GM12873 (cell line): ENCODE measurements around the gene NFATC2IP.

ENCODE experiments used
- CTCF ChIP-seq: IDR thresholded peaks from 2 replicates; pipeline ENCODE4 v1.5.1; 2012; ENCODE audit warnings: low read depth, mild to moderate bottlenecking, moderate library complexity, low read length, control low read depth; ENCODE audit not compliant: insufficient read depth; ENCODE audit errors: missing control alignments

NFATC2IP gene

GRCh38 chr16:28923231-28923587 lies 27.5 kb upstream of the NFATC2IP start:
- TF ChIP-seq CTCF, result no peak

- no peak for TF ChIP-seq CTCF
Measured at GRCh38 chr16:28923652-28924398, 26.9 kb upstream of the NFATC2IP start.

- peak; percentile 34 for TF ChIP-seq CTCF
Measured at GRCh38 chr16:28924399-28924761, 26.4 kb upstream of the NFATC2IP start.

- TF ChIP-seq CTCF, result no peak
Measured at GRCh38 chr16:28924762-28925385, 25.9 kb upstream of the NFATC2IP start, which contains the start of gene RABEP2. TSS of gene RABEP2 (minus strand) at chr16:28925238. CDS start at chr16:28925163, 75 bp downstream.

- TF ChIP-seq CTCF, result no peak
Measured at GRCh38 chr16:28925386-28926228, 25.1 kb upstream of the NFATC2IP start.

- TF ChIP-seq CTCF, result no peak
Measured at GRCh38 chr16:28927815-28928214, 22.9 kb upstream of the NFATC2IP start.

- TF ChIP-seq CTCF, result no peak
Measured at GRCh38 chr16:28930203-28930602, 20.5 kb upstream of the NFATC2IP start.
